Measurements from ENCODE around the gene BATF2.
"Not testable (repeated sequence)": the region's sequence is repeated elsewhere in the genome, so short reads cannot be mapped to it uniquely, and the experiment has no call there.

The BATF2 gene

GRCh38 chr11:65013130-65013887 is 16.5 kb upstream of the BATF2 start:
- peak; percentile 82 for DNase-seq (ENCODE audit: low read depth)

GRCh38 chr11:65008873-65009272 is 12.1 kb upstream of the BATF2 start:
- no peak for DNase-seq (ENCODE audit: low read depth)

- DNase-seq (ENCODE audit: low read depth): no peak
Measured at GRCh38 chr11:65008016-65008415, 11.2 kb upstream of the BATF2 start.

- not testable (repeated sequence) for DNase-seq (ENCODE audit: low read depth)
Measured at GRCh38 chr11:65003968-65004367, 7.2 kb upstream of the BATF2 start.

GRCh38 chr11:65003282-65003681 is 6.5 kb upstream of the BATF2 start:
- DNase-seq (ENCODE audit: low read depth): no peak

GRCh38 chr11:65002706-65003105 is 5.9 kb upstream of the BATF2 start:
- DNase-seq (ENCODE audit: low read depth): no peak

GRCh38 chr11:64999478-64999877 is 2.7 kb upstream of the BATF2 start:
- no peak for DNase-seq (ENCODE audit: low read depth)

GRCh38 chr11:64998690-64999431 is 2.1 kb upstream of the BATF2 start:
- DNase-seq (ENCODE audit: low read depth): no peak

- DNase-seq (ENCODE audit: low read depth): no peak
Measured at GRCh38 chr11:64998141-64998540, 1.4 kb upstream of the BATF2 start.

- DNase-seq (ENCODE audit: low read depth): no peak
Measured at GRCh38 chr11:64996327-64996709, 453 bp downstream of the BATF2 start.

- no peak for DNase-seq (ENCODE audit: low read depth)
Measured at GRCh38 chr11:64994318-64994717, 2.5 kb downstream of the BATF2 start.

- no peak for DNase-seq (ENCODE audit: low read depth)
Measured at GRCh38 chr11:64990222-64990923, 6.4 kb downstream of the BATF2 start.

- no peak for DNase-seq (ENCODE audit: low read depth)
Measured at GRCh38 chr11:64989416-64989815, 7.4 kb downstream of the BATF2 start.

GRCh38 chr11:64987998-64988854 is 8.5 kb downstream of the BATF2 start:
- no peak for DNase-seq (ENCODE audit: low read depth)

GRCh38 chr11:64983339-64983738 is 13.4 kb downstream of the BATF2 start:
- DNase-seq (ENCODE audit: low read depth): not testable (repeated sequence)

- no peak for DNase-seq (ENCODE audit: low read depth)
Measured at GRCh38 chr11:64976651-64977050, 20.1 kb downstream of the BATF2 start.

- DNase-seq (ENCODE audit: low read depth): no peak
Measured at GRCh38 chr11:64974124-64974523, 22.6 kb downstream of the BATF2 start.

GRCh38 chr11:64971421-64972233 is 25.1 kb downstream of the BATF2 start, which contains the start of gene MAJIN:
TSS of gene MAJIN (minus strand) at chr11:64972108. CDS start at chr11:64959405, 12,703 bp downstream.
- DNase-seq (ENCODE audit: low read depth): peak; percentile 84

GRCh38 chr11:64970731-64971151 is 26.0 kb downstream of the BATF2 start:
- DNase-seq (ENCODE audit: low read depth): no peak

GRCh38 chr11:64969209-64969608 is 27.6 kb downstream of the BATF2 start:
- no peak for DNase-seq (ENCODE audit: low read depth)

- no peak for DNase-seq (ENCODE audit: low read depth)
Measured at GRCh38 chr11:64967375-64967774, 29.4 kb downstream of the BATF2 start.
